ENCODE data around the gene GGT5.

The GGT5 gene

GRCh38 chr22:24170632-24171031 lies 74.2 kb downstream of the GGT5 start:
- Histone ChIP-seq H3K27me3 (ENCODE audit: control insufficient read depth in 5 of 5, insufficient read depth in 4 of 5, low read length in 5 of 5) (no peaks in the 10 kb centered on the region), H3K4me1 (ENCODE audit: control insufficient read depth in 5 of 5, insufficient read depth in 5 of 5, low read length in 5 of 5) (peaks cover 0 to 8% (median 3%) of the 10 kb centered on the region in 5 donors), H3K27ac (ENCODE audit: low read depth, low read length) (no peak overlapping the region), H3K36me3 (ENCODE audit: control insufficient read depth in 5 of 5, insufficient read depth in 5 of 5, low read length in 5 of 5) (peaks cover 0 to 90% (median 67%) of the 10 kb centered on the region in 5 donors), H3K4me3 (ENCODE audit: low read depth in 1 of 5, low read length in 5 of 5) (no peak overlapping the region), H3K9me3 (ENCODE audit: control insufficient read depth in 5 of 5, low read length in 5 of 5) (no peaks in the 10 kb centered on the region), H3K9ac (ENCODE audit: low read length in 5 of 5) (no peak overlapping the region)

- H3K36me3 ChIP-seq (ENCODE audit: control insufficient read depth in 5 of 5, insufficient read depth in 5 of 5, low read length in 5 of 5): peaks cover 0 to 92% (median 72%) of the 10 kb centered on the region in 5 donors
- no peaks in the 10 kb centered on the region for H3K27me3 ChIP-seq (ENCODE audit: control insufficient read depth in 5 of 5, insufficient read depth in 4 of 5, low read length in 5 of 5)
- H3K9me3 ChIP-seq (ENCODE audit: control insufficient read depth in 5 of 5, low read length in 5 of 5): no peaks in the 10 kb centered on the region
- no peak overlapping the region for H3K27ac ChIP-seq (ENCODE audit: low read depth, low read length)
- no peak overlapping the region for H3K9ac ChIP-seq (ENCODE audit: low read length in 5 of 5)
- H3K4me3 ChIP-seq (ENCODE audit: low read depth in 1 of 5, low read length in 5 of 5): no peak overlapping the region
- peaks cover 0 to 8% (median 3%) of the 10 kb centered on the region in 5 donors for H3K4me1 ChIP-seq (ENCODE audit: control insufficient read depth in 5 of 5, insufficient read depth in 5 of 5, low read length in 5 of 5)
These were observed 74.7 kb downstream of the GGT5 start for GRCh38 chr22:24170188-24170587.

Data from subcutaneous abdominal adipose tissue (tissue), 5 donors.